Stimulated activated CD8-positive, alpha-beta memory T cell treated with anti-CD3 and anti-CD28 coated beads, Interleukin-12 subunit alpha, Interleukin-12 subunit beta, amount 100 ng/mL, for 4 hours (primary cell): ENCODE results near the gene KLHL22.
A peak's percentile ranks its signal among the peaks of the same experiment; 100 is the strongest.
"Not testable (repeated sequence)": the region's sequence is repeated elsewhere in the genome, so short reads cannot be mapped to it uniquely, and the experiment has no call there.

Experiments used
- DNase-seq: peaks from one replicate; pipeline ENCODE4 v3.0.0-alpha.2; 2020; ENCODE audit warnings: low read depth

KLHL22 gene

GRCh38 chr22:20524004-20524481 is 28.4 kb upstream of the KLHL22 start:
- no peak for DNase-seq

- no peak for DNase-seq
These were observed 27.7 kb upstream of the KLHL22 start for GRCh38 chr22:20523086-20523983.

- no peak for DNase-seq
These were observed 26.8 kb upstream of the KLHL22 start for GRCh38 chr22:20522134-20523004.

DNA sequence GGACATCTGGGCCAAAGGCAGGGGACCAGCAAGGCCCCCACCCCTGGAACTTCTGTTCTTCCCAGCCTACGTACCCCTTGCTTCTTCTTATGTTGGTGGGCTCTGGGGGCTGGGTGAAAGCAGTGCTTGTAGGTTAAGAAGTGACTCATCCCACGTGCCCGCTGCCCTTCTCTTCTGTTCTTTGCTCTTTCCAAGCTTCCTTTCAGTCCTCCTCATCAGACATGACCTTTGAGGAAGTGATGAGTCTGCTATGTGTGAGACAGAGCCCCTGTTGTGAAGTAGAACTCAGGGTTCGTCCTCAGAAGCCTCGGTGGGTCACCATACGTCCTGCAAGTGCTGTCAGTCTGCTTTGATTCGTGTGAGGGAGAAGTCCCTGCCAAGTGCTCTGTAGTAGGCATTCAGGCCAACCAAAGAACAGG is 24.5 kb upstream of the KLHL22 start:
- DNase-seq, result peak; percentile 41

DNA sequence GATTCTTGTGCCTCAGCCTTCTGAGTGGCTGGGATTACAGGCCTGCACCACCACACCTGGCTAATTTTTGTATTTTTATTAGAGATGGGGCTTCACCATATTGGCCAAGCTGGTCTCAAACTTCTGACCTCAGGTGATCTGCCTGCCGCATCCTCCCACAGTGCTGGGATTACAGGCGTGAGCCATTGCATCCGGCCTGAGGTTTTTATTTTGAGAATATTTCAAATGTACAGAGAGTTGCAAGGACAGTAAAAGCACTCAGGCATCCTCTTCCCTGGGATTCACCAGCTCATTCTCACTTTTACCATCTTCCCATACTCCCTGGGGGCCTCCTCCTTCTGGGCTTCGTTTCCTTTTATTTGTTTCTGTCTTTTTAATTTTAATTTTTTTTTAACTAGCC is 24.0 kb upstream of the KLHL22 start:
- DNase-seq, result no peak

- DNase-seq, result no peak
These were observed 22.4 kb upstream of the KLHL22 start for GRCh38 chr22:20517841-20518592.

GRCh38 chr22:20517422-20517821 is 21.8 kb upstream of the KLHL22 start:
- no peak for DNase-seq

DNA sequence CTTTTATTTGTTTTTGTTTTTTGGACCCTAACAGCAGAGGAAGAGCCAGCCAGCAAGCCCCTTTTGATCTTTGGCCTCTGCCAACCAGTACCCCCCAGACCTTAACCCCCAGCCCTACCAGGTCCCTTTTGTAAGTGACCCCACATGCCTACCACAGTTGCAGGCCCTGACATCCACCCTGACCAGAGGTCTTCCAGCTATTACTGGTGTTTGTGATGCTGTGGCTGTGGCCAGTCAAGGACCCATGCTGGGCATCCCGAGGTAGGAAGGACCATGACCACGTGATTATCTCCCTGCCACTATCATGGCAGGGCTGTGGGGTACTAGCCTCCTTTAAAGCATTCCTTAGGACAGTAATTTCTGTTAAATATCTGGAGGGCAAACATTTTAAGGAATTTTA is 20.8 kb upstream of the KLHL22 start:
- no peak for DNase-seq

DNA sequence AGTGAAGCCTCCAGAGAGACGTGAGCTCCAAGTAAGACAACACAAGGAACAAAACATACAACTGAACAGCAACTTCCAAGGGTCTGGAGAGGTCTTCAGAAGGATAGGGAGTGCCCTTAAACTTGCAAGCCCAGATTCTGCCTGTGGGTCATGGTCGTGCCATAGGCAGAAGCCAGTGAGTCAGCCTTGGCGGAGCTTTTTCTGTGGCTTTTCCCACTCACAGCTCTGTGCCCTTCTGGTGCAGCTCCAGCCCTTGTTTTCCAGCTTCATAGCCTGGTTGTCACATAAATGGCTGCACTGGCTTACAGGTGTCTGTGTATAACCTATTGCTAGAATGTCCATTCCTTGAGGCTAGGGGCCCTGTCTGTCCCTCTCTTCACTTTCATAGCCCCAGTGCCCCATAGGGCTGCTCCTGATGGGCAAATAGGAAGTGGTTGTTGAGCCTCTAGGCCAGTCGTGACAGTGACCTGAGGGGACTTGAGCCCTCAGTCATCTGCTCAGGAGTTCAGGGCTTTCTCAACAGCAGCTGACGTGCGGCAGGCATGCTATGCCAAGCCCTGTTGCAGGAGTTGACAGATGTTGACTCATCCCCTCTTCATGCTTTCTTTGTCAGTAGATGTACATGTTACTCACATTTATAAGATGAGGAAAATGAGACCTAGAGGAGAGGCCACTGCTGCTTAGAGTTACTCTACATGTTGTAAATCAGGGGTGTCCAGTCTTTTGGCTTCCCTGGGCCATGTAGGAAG is 19.2 kb upstream of the KLHL22 start:
- no peak for DNase-seq

DNA sequence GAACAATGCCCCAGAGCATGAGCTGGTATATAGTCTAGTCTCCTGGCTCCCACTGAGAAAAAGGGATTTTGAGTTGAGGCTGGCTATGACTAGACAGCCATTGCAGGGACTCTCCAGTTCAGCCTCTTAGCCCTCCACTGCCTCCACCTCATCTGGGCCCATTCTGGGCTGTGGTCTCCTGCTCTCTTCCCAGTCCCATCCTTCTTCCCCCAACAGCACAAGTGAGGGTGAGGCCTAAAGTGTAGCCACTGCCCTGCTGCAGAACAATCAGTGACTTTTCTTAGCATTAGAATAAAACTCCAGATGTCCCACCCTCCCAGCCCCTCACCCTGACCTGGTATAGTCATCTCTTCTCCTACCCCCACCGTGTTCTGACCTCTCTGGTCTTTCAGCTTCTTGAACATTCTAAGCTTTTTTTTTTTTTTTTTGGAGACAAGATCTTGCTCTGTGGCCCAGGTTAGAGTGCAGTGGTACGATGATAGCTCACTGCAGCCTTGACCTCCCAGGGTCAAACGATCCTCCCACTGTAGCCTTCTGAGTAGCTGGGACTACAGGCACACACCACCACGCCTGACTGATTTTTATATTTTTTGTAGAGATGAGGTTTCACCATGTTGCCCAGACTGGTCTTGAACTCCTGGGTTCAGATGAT is 16.1 kb upstream of the KLHL22 start:
- DNase-seq, result no peak

DNA sequence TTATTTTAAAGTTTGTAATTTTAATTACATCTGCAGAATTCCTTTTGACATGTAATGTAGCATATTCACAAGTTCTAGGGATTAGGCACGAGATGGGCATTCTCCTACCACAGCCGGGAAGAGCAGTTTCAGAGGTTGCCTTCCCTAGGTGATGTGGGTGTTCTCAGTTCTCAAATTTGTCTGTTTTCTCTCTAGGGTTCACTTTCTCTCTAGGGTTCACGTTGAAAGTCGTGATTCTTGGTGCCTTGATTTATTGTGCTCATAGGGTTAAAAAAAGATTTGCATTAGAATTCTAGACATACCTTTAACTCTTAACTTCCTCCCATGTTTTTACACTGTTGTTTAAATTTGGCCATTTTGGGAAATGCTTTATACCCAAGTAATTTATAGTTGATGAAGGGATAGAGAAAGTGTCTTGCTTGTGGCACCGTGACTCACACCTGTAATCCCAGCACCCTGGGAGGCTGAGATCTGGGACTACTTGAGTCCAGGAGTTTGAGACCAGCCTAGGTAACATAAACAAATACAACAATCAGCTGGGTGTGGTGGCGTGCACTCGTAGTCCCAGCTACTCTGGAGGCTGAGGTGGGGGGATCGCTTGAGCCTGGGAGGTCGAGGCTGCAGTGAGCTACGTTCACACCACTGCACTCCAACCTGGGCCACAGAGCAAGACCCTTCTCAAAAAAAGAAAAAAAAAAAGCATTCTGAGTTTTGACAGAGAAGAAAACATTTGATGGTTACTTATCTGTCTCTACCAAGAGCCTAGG is 15.4 kb upstream of the KLHL22 start:
- DNase-seq, result no peak

- no peak for DNase-seq
These were observed 13.9 kb upstream of the KLHL22 start for GRCh38 chr22:20509344-20510047.

DNA sequence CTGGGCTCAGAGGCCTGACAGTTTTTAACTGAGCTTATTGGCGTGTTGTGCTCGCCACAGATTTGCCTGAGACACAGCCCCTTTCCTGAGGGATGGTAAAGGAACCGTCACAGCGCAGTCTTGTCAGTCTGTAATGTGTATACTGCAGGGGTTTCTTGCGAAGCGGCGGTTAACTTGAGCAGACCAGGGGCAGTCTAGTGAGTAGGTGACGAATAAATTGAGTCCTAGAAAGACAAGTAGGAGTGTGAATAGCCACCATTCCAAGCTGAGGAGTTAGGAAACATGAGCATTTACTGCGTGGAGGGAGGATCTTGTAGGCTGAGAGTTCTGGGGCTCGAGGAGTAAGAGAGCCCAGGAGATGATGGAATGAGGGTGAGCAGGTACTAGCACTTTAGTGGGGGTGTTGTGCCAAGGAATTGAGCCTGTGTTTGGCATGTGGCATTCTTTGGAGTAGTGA is 13.2 kb upstream of the KLHL22 start:
- DNase-seq, result no peak

- DNase-seq, result not testable (repeated sequence)
These were observed 12.6 kb upstream of the KLHL22 start for GRCh38 chr22:20508067-20508755.

DNA sequence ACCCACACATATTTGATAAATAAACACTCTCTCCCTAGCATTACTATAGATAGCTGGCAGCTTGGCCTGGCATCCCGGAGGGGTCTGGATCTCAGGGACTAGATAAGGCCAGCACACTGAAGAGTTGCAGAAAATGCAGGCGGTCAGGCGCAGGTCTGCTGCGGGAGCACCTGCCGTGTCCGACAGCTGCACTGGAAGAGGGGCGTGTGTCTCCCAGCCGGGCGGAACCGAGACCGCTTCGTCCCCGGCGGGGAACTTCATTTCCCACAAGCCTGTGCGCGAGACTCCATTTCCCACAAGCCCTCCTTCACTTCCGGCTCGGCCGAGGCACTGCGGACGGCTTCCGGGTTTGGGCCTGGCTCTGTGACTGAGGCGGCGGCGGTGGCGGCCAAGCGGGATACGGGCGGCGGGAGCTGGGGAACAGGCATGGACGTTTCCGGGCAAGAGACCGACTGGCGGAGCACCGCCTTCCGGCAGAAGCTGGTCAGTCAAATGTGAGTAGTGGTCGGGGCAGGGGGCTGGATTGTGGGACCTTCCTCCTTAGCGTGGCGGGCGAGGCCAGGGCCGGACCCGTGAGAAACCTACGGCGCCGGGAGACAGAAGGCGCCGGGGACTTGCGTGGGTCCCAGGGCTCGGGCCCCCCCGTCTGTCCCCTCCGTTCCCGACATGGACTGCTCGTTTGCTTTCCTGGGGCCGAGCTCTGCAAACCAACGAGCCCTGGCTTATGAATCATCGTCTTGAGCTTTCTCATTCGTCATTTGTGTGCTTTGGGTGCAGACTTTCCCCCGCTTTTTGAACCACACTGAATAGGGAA is 11.9 kb upstream of the KLHL22 start, which contains the start of gene MED15:
Gene MED15 (plus strand): TSS at position 358 of the 814 bp plus-strand sequence. CDS start 69 bp downstream, at position 427.
- DNase-seq, result peak; percentile 75

GRCh38 chr22:20506543-20507252 is 11.1 kb upstream of the KLHL22 start:
- no peak for DNase-seq
